ENCODE measurements around the gene VPS4A. TPM values are rescaled to one million over a fixed set of nuclear protein-coding genes. Genes with fewer than 3 reads are reported as not detected.

The VPS4A gene
- total and polyA plus RNA-seq, 8 donors, result 4.1 to 51.0 (median 31.0) TPM

DNA sequence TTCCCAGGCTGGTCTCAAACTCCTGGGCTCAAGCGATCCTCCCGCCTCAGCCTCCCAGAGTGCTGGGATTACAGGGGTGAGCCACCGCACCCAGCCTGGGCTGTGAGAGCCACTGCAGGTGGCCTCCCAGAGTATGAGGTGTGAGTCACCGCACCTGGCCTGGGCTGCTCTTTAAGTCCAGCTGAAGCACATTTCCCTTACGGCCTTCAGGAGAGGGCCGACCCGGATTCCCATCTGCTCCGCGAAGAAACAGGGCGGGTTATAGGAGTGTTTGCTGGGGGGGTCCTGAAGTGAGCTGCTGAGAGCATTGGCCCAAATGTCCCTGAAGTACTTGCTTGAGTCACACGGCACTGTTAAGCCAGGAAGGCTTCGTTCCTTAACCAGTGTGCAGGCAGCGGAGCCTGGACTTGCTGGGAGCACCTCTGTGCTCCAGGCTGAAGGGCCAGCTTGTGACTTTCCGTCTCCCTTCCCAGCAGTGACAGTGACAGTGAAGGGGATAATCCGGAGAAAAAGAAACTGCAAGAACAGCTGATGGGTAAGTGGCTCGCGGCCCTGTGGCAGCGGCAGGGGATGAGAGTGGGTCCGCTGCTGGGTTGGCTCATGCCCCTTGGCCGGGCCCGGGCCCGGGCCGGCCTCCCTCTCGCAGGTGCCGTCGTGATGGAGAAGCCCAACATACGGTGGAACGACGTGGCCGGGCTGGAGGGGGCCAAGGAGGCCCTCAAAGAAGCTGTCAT, 7.2 kb downstream of the VPS4A start:
- peaks cover 82 to 98% (median 95%) of the 10 kb centered on the region in 4 donors for H3K36me3 ChIP-seq

GRCh38 chr16:69318911-69319289, 7.8 kb downstream of the VPS4A start:
- Histone ChIP-seq H3K27me3 (no peaks in the 10 kb centered on the region), H3K36me3 (peaks cover 87 to 100% (median 99%) of the 10 kb centered on the region in 4 donors), H3K4me3 (no peak overlapping the region), H3K27ac (peak overlapping the region in 1 of 5 donors; percentile 9), H3K9me3 (no peaks in the 10 kb centered on the region), H3K4me1 (peaks cover 20 to 33% (median 25%) of the 10 kb centered on the region in 4 donors)
- 75 to 80% (median 78%) methylated on average over 10 of the region's 10 CpGs for WGBS, 5 donors
- TF ChIP-seq EP300 (IDR thresholded peaks at IDR 0.05) (no peak), POLR2AphosphoS5 (IDR thresholded peaks at IDR 0.05) (no peak)
- TF ChIP-seq, protein P1, sequence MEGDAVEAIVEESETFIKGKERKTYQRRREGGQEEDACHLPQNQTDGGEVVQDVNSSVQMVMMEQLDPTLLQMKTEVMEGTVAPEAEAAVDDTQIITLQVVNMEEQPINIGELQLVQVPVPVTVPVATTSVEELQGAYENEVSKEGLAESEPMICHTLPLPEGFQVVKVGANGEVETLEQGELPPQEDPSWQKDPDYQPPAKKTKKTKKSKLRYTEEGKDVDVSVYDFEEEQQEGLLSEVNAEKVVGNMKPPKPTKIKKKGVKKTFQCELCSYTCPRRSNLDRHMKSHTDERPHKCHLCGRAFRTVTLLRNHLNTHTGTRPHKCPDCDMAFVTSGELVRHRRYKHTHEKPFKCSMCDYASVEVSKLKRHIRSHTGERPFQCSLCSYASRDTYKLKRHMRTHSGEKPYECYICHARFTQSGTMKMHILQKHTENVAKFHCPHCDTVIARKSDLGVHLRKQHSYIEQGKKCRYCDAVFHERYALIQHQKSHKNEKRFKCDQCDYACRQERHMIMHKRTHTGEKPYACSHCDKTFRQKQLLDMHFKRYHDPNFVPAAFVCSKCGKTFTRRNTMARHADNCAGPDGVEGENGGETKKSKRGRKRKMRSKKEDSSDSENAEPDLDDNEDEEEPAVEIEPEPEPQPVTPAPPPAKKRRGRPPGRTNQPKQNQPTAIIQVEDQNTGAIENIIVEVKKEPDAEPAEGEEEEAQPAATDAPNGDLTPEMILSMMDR (IDR thresholded peaks at IDR 0.05), result no peak
- intact Hi-C loops (cut with DNase I; ENCODE audit: low total_unique reads), result no loop called here
- DNase-seq, result no peak

More for the DNA sequence above, 7.2 kb downstream of the VPS4A start:
- TF ChIP-seq POLR2AphosphoS5 (IDR thresholded peaks at IDR 0.05) (no peak), POLR2A (IDR thresholded peaks at IDR 0.05) (no peak), EP300 (IDR thresholded peaks at IDR 0.05) (no peak)
- TF ChIP-seq, protein P1 (IDR thresholded peaks at IDR 0.05), result no peak
- H3K27me3 ChIP-seq, result no peaks in the 10 kb centered on the region
- H3K4me3 ChIP-seq, result no peak overlapping the region
- 91 to 97% (median 94%) methylated on average over 28 to 30 of the region's 30 CpGs for WGBS, 5 donors
- intact Hi-C loops (cut with DNase I; ENCODE audit: low total_unique reads), result no loop called here
- no peaks in the 10 kb centered on the region for H3K9me3 ChIP-seq
- no peak for DNase-seq
- H3K4me1 ChIP-seq, result peaks cover 20 to 34% (median 25%) of the 10 kb centered on the region in 4 donors
- no peak overlapping the region for H3K27ac ChIP-seq

GRCh38 chr16:69319381-69319780, 8.2 kb downstream of the VPS4A start:
- peak overlapping the region in 1 of 5 donors; percentile 9 for H3K27ac ChIP-seq
- peaks cover 92 to 100% (median 100%) of the 10 kb centered on the region in 4 donors for H3K36me3 ChIP-seq
- no peaks in the 10 kb centered on the region for H3K9me3 ChIP-seq
- H3K4me3 ChIP-seq, result no peak overlapping the region
- no peaks in the 10 kb centered on the region for H3K27me3 ChIP-seq
- DNase-seq, result no peak
- peaks cover 21 to 33% (median 25%) of the 10 kb centered on the region in 4 donors for H3K4me1 ChIP-seq
- TF ChIP-seq POLR2AphosphoS5 (IDR thresholded peaks at IDR 0.05) (no peak), POLR2A (IDR thresholded peaks at IDR 0.05) (no peak), EP300 (IDR thresholded peaks at IDR 0.05) (no peak)
- TF ChIP-seq, protein P1 (IDR thresholded peaks at IDR 0.05), result no peak
- intact Hi-C loops (cut with DNase I; ENCODE audit: low total_unique reads), result no loop called here
- WGBS, 5 donors, result 86 to 94% (median 91%) methylated on average over 9 of the region's 9 CpGs

DNA sequence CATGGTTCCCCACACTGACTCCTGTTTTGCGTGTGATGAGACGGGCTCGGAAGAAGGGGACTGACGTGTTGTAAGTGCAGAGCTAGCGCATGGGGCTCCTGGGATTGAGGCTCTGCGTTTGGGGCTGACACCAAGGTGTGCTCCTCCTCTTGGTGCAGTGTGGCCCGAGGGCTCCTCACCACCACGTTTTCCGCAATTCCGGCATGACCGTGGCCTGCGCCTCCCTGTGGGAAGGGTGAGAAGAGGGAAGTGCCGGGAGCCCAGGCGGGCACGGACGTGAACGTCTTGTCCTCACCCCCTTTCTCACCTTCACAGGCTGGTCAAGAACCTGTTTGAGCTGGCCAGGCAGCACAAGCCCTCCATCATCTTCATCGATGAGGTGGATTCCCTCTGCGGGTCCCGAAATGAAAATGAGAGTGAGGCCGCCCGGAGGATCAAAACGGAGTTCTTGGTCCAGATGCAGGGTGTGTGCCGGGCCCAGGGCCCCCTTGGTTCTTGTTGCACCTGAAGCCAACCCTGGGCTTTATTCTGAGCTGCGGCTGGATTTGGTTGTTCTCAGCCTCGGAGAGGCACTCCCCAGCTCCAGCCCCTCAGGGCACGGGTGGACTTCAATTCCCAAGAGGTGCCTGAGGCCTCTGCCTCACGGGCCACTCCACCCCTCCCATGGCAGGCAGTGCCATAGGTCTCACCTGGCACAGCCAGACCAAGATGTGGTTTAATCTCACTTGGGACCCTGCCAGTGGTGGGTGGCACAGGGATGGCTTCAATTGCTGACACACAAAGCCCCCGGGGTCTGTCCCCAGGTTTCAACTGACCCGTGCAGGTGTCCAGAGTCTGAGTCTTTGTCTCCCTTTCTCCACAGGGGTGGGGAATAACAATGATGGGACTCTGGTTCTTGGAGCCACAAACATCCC, 8.9 kb downstream of the VPS4A start:
- no peaks in the 10 kb centered on the region for H3K27me3 ChIP-seq
- H3K4me1 ChIP-seq, result peaks cover 16 to 31% (median 25%) of the 10 kb centered on the region in 4 donors
- no peak overlapping the region for H3K4me3 ChIP-seq
- no peak overlapping the region for H3K27ac ChIP-seq
- no peak for DNase-seq
- no peaks in the 10 kb centered on the region for H3K9me3 ChIP-seq
- intact Hi-C loops (cut with DNase I; ENCODE audit: low total_unique reads), result no loop called here
- 90 to 93% (median 91%) methylated on average over 29 to 30 of the region's 30 CpGs for WGBS, 5 donors
- TF ChIP-seq POLR2AphosphoS5 (IDR thresholded peaks at IDR 0.05), result no peak
- TF ChIP-seq POLR2A (IDR thresholded peaks at IDR 0.05), result no peak
- TF ChIP-seq, protein P1 (IDR thresholded peaks at IDR 0.05), result no peak
- TF ChIP-seq EP300 (IDR thresholded peaks at IDR 0.05), result no peak
- peaks cover 98 to 100% (median 100%) of the 10 kb centered on the region in 4 donors for H3K36me3 ChIP-seq

Data from stomach (tissue), 9 donors.